ENCODE results near the gene SLC6A20.

Gene SLC6A20

GRCh38 chr3:45712434-45713110 is 83.8 kb downstream of the SLC6A20 start:
- DNase-seq = no peak

GRCh38 chr3:45711931-45712330 is 84.4 kb downstream of the SLC6A20 start:
- no peak for DNase-seq

- DNase-seq = no peak
Observed at GRCh38 chr3:45705839-45706808, 90.2 kb downstream of the SLC6A20 start.
